ENCODE data around the gene TOMM20L. TPM values are rescaled to one million over a fixed set of nuclear protein-coding genes. Genes with fewer than 3 reads are reported as not detected.

Gene TOMM20L
- total and polyA plus RNA-seq, 4 donors, result not detected

DNA sequence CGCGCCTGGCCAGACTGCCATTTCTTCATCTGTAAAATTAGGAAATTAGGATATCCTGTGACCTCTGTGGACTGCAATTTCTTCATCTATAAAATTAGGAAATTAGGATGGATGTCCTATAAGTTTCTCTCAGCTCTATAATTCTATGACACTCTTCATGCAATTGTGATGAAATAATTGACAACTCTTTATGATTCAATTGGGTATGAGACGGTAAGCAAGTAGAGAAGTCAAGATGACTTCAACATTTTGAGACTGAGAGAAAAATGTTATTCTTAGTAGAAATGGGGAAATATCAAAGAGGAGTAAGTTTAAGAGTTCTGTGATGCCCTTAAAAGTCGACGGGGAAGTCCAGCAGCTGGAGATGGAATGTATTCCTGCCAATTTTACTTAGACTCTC, 43.7 kb downstream of the TOMM20L start:
- WGBS, result 94% methylated on average over 5 of the region's 5 CpGs

DNA sequence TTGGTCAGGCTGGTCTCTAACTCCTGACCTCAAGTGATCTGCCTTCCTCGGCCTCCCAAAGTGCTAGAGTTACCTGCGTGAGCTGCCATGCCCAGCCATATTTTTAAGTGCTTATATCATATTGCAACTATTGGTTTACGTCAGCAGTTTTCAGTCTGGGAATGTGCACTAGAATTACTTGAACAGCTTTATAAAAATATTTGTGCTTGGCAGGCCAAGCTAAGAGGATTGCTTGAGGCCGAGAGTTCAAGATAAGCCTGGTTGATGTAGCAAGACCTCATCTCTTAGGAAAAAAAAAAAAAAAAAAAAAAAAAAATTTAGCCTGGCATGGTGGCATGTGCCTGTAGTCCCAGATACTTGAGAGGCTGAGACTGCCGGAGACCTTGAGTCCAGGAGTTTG, 48.9 kb downstream of the TOMM20L start:
- 93% methylated on average over 5 of the region's 5 CpGs for WGBS
- Histone ChIP-seq H3K9me3 (ENCODE audit: control insufficient read depth in 4 of 4, low read length in 3 of 4) (no peaks in the 10 kb centered on the region), H3K27ac (ENCODE audit: low read depth in 1 of 2, low read length in 2 of 2) (no peak overlapping the region), H3K36me3 (ENCODE audit: control insufficient read depth in 4 of 4, insufficient read depth in 3 of 4, low read depth in 1 of 4, low read length in 3 of 4) (peaks cover 3 to 33% (median 24%) of the 10 kb centered on the region in 4 donors), H3K4me1 (ENCODE audit: control insufficient read depth in 4 of 4, insufficient read depth in 4 of 4, low read length in 3 of 4) (no peaks in the 10 kb centered on the region), H3K4me3 (ENCODE audit: low read depth in 1 of 3, low read length in 3 of 3) (no peak overlapping the region), H3K9ac (ENCODE audit: low read depth in 1 of 2, low read length in 2 of 2) (no peak overlapping the region), H3K27me3 (ENCODE audit: control insufficient read depth in 4 of 4, insufficient read depth in 4 of 4, low read length in 3 of 4) (no peaks in the 10 kb centered on the region)
- no peak for DNase-seq (ENCODE audit: low spot score)
- TF ChIP-seq GABPA (IDR thresholded peaks at IDR 0.05 in 1 of 2, conservative IDR thresholded peaks at IDR 0.05 in 1 of 2) (no peak), FOXA1 (IDR thresholded peaks at IDR 0.05) (no peak), HNF4A (conservative IDR thresholded peaks at IDR 0.05) (no peak), FOXA2 (IDR thresholded peaks at IDR 0.05) (no peak), HNF4G (IDR thresholded peaks at IDR 0.05) (no peak), EGR1 (IDR thresholded peaks at IDR 0.05; ENCODE audit: low read depth in 2 of 2) (no peak), YY1 (IDR thresholded peaks at IDR 0.05) (no peak), SP1 (IDR thresholded peaks at IDR 0.05) (no peak), RXRA (IDR thresholded peaks at IDR 0.05) (no peak), NR2F2 (IDR thresholded peaks at IDR 0.05) (no peak), JUND (IDR thresholded peaks at IDR 0.05) (no peak)
- TF ChIP-seq, protein P1, sequence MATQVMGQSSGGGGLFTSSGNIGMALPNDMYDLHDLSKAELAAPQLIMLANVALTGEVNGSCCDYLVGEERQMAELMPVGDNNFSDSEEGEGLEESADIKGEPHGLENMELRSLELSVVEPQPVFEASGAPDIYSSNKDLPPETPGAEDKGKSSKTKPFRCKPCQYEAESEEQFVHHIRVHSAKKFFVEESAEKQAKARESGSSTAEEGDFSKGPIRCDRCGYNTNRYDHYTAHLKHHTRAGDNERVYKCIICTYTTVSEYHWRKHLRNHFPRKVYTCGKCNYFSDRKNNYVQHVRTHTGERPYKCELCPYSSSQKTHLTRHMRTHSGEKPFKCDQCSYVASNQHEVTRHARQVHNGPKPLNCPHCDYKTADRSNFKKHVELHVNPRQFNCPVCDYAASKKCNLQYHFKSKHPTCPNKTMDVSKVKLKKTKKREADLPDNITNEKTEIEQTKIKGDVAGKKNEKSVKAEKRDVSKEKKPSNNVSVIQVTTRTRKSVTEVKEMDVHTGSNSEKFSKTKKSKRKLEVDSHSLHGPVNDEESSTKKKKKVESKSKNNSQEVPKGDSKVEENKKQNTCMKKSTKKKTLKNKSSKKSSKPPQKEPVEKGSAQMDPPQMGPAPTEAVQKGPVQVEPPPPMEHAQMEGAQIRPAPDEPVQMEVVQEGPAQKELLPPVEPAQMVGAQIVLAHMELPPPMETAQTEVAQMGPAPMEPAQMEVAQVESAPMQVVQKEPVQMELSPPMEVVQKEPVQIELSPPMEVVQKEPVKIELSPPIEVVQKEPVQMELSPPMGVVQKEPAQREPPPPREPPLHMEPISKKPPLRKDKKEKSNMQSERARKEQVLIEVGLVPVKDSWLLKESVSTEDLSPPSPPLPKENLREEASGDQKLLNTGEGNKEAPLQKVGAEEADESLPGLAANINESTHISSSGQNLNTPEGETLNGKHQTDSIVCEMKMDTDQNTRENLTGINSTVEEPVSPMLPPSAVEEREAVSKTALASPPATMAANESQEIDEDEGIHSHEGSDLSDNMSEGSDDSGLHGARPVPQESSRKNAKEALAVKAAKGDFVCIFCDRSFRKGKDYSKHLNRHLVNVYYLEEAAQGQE (IDR thresholded peaks at IDR 0.05), result no peak
- TF ChIP-seq, protein P2, sequence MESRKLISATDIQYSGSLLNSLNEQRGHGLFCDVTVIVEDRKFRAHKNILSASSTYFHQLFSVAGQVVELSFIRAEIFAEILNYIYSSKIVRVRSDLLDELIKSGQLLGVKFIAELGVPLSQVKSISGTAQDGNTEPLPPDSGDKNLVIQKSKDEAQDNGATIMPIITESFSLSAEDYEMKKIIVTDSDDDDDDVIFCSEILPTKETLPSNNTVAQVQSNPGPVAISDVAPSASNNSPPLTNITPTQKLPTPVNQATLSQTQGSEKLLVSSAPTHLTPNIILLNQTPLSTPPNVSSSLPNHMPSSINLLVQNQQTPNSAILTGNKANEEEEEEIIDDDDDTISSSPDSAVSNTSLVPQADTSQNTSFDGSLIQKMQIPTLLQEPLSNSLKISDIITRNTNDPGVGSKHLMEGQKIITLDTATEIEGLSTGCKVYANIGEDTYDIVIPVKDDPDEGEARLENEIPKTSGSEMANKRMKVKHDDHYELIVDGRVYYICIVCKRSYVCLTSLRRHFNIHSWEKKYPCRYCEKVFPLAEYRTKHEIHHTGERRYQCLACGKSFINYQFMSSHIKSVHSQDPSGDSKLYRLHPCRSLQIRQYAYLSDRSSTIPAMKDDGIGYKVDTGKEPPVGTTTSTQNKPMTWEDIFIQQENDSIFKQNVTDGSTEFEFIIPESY (IDR thresholded peaks at IDR 0.05), result no peak
- TF ChIP-seq, protein P3, sequence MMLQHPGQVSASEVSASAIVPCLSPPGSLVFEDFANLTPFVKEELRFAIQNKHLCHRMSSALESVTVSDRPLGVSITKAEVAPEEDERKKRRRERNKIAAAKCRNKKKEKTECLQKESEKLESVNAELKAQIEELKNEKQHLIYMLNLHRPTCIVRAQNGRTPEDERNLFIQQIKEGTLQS (IDR thresholded peaks at IDR 0.05), result no peak

More for the DNA sequence above, 43.7 kb downstream of the TOMM20L start:
- TF ChIP-seq HNF4A (conservative IDR thresholded peaks at IDR 0.05) (no peak), YY1 (IDR thresholded peaks at IDR 0.05) (no peak), EGR1 (IDR thresholded peaks at IDR 0.05; ENCODE audit: low read depth in 2 of 2) (no peak), HNF4G (IDR thresholded peaks at IDR 0.05) (no peak), GABPA (IDR thresholded peaks at IDR 0.05 in 1 of 2, conservative IDR thresholded peaks at IDR 0.05 in 1 of 2) (no peak), RXRA (IDR thresholded peaks at IDR 0.05) (no peak), FOXA2 (IDR thresholded peaks at IDR 0.05) (no peak), RAD21 (IDR thresholded peaks at IDR 0.05) (no peak)
- TF ChIP-seq, protein P4, sequence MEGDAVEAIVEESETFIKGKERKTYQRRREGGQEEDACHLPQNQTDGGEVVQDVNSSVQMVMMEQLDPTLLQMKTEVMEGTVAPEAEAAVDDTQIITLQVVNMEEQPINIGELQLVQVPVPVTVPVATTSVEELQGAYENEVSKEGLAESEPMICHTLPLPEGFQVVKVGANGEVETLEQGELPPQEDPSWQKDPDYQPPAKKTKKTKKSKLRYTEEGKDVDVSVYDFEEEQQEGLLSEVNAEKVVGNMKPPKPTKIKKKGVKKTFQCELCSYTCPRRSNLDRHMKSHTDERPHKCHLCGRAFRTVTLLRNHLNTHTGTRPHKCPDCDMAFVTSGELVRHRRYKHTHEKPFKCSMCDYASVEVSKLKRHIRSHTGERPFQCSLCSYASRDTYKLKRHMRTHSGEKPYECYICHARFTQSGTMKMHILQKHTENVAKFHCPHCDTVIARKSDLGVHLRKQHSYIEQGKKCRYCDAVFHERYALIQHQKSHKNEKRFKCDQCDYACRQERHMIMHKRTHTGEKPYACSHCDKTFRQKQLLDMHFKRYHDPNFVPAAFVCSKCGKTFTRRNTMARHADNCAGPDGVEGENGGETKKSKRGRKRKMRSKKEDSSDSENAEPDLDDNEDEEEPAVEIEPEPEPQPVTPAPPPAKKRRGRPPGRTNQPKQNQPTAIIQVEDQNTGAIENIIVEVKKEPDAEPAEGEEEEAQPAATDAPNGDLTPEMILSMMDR (IDR thresholded peaks at IDR 0.05; ENCODE audit: low read depth, low read length, missing input control), result no peak
- TF ChIP-seq, protein P5, sequence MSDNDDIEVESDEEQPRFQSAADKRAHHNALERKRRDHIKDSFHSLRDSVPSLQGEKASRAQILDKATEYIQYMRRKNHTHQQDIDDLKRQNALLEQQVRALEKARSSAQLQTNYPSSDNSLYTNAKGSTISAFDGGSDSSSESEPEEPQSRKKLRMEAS (IDR thresholded peaks at IDR 0.05), result no peak
- TF ChIP-seq, protein P1 (IDR thresholded peaks at IDR 0.05), result no peak
- Histone ChIP-seq H3K27me3 (ENCODE audit: control insufficient read depth in 4 of 4, insufficient read depth in 4 of 4, low read length in 3 of 4) (no peaks in the 10 kb centered on the region), H3K4me1 (ENCODE audit: control insufficient read depth in 4 of 4, insufficient read depth in 4 of 4, low read length in 3 of 4) (no peaks in the 10 kb centered on the region), H3K27ac (ENCODE audit: low read depth in 1 of 2, low read length in 2 of 2) (no peak overlapping the region), H3K36me3 (ENCODE audit: control insufficient read depth in 4 of 4, insufficient read depth in 3 of 4, low read depth in 1 of 4, low read length in 3 of 4) (peaks cover 0 to 33% (median 22%) of the 10 kb centered on the region in 4 donors), H3K9ac (ENCODE audit: low read depth in 1 of 2, low read length in 2 of 2) (no peak overlapping the region), H3K4me3 (ENCODE audit: low read depth in 1 of 3, low read length in 3 of 3) (no peak overlapping the region), H3K9me3 (ENCODE audit: control insufficient read depth in 4 of 4, low read length in 3 of 4) (no peaks in the 10 kb centered on the region)
- DNase-seq (ENCODE audit: low spot score), result no peak

All from liver (tissue), 9 donors.